Measurements from ENCODE around the gene QKI. TPM values are rescaled to one million over a fixed set of nuclear protein-coding genes. Genes with fewer than 3 reads are reported as not detected.

The QKI gene
- total RNA-seq, 1 experiment from 2014 or later = 64.3 TPM

DNA sequence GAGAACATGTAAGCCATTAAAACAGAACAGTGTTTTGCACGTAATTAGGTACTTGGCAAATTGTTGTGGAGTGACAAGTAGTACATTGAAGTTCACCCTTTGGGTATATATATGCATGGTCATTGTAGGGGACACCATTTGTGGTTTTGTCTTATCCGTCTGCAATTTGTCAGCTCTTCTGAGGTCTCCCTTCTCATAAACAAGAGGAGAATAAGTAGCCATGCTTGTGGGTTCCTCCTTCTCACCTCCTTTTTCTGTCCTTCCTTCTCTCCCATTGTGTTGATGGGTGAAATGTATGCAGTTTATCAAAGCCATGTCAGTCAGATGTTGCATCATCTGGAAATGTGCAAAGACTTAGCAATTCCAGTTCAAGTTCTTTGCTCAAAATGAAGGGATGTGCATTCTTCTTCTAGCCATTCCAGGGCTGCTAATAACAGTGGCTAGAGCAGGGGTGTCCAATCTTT, 70.9 kb downstream of the QKI start:
- Histone ChIP-seq H3K4me3 (ENCODE audit: low read length) (no peak overlapping the region), H3K79me2 (ENCODE audit: low read length) (peaks cover 97% of the 10 kb centered on the region), H4K20me1 (ENCODE audit: low read length) (peaks cover 15% of the 10 kb centered on the region; the same call in 1 of the 2 replicates), H3K9ac (ENCODE audit: low read length) (no peak overlapping the region), H2AFZ (ENCODE audit: low read length) (no peak overlapping the region), H3K9me3 (ENCODE audit: low read length) (no peaks in the 10 kb centered on the region), H3K4me1 (ENCODE audit: insufficient read depth, low read length) (peaks cover 25% of the 10 kb centered on the region), H3K4me2 (ENCODE audit: low read length) (no peak overlapping the region), H3K27me3 (ENCODE audit: low read length) (no peaks in the 10 kb centered on the region), H3K27ac (ENCODE audit: low read length) (no peak overlapping the region), H3K9me2 (replicated peaks; ENCODE audit: low read length) (no peaks in the 10 kb centered on the region), H3K36me3 (ENCODE audit: low read depth, low read length) (peaks cover 4% of the 10 kb centered on the region; the same call in 1 of the 2 replicates), H3F3A (ENCODE audit: low read length, unreplicated experiment) (no peaks in the 10 kb centered on the region)
- ChIA-PET CTCF (no interaction called here), POLR2A (ENCODE audit: unreplicated experiment) (no interaction called here)
- ATAC-seq (no peak), DNase-seq (no peak)
- intact Hi-C loops (cut with micrococcal nuclease) = no loop called here
- BruUV-seq (replicated peaks) = no TSS peak
- TF ChIP-seq EZH2phosphoT487 (IDR thresholded peaks at IDR 0.05; ENCODE audit: borderline replicate concordance, low read length) (no peak), EZH2 (IDR thresholded peaks at IDR 0.05; ENCODE audit: low read length, unreplicated experiment) (no peak)
- TF ChIP-seq, protein P1, sequence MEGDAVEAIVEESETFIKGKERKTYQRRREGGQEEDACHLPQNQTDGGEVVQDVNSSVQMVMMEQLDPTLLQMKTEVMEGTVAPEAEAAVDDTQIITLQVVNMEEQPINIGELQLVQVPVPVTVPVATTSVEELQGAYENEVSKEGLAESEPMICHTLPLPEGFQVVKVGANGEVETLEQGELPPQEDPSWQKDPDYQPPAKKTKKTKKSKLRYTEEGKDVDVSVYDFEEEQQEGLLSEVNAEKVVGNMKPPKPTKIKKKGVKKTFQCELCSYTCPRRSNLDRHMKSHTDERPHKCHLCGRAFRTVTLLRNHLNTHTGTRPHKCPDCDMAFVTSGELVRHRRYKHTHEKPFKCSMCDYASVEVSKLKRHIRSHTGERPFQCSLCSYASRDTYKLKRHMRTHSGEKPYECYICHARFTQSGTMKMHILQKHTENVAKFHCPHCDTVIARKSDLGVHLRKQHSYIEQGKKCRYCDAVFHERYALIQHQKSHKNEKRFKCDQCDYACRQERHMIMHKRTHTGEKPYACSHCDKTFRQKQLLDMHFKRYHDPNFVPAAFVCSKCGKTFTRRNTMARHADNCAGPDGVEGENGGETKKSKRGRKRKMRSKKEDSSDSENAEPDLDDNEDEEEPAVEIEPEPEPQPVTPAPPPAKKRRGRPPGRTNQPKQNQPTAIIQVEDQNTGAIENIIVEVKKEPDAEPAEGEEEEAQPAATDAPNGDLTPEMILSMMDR (conservative IDR thresholded peaks at IDR 0.05; ENCODE audit: low read depth, low read length) = no peak

DNA sequence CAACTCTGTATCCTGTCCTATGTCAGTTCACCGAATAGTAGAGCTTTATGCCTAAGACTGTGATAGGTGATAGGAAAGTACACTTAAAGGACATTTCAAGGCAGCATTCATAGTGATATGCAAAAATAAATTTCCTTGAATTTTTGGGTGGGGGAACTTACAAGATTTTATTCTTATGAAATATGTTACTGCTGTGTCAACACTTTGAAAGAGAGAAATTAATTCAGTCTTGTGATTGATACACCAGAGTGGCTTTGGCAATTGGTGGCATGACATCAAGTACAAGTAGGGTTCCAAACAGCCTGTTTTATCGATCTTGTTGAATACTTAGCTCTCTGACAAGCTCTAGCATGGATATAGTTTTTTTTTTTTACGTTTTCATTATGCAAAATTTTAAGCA, 72.3 kb downstream of the QKI start:
- TF ChIP-seq, protein P1 (conservative IDR thresholded peaks at IDR 0.05; ENCODE audit: low read depth, low read length) = no peak
- TF ChIP-seq EZH2 (IDR thresholded peaks at IDR 0.05; ENCODE audit: low read length, unreplicated experiment) (no peak), EZH2phosphoT487 (IDR thresholded peaks at IDR 0.05; ENCODE audit: borderline replicate concordance, low read length) (no peak)
- peaks cover 97% of the 10 kb centered on the region for H3K79me2 ChIP-seq (ENCODE audit: low read length)
- no peaks in the 10 kb centered on the region for H3K9me3 ChIP-seq (ENCODE audit: low read length)
- H3K36me3 ChIP-seq (ENCODE audit: low read depth, low read length) = peaks cover 4% of the 10 kb centered on the region; the same call in 1 of the 2 replicates
- H3F3A ChIP-seq (ENCODE audit: low read length, unreplicated experiment) = no peaks in the 10 kb centered on the region
- no peak overlapping the region for H3K4me3 ChIP-seq (ENCODE audit: low read length)
- ChIA-PET POLR2A (ENCODE audit: unreplicated experiment) (no interaction called here), CTCF (no interaction called here)
- H3K9ac ChIP-seq (ENCODE audit: low read length) = no peak overlapping the region
- H3K27ac ChIP-seq (ENCODE audit: low read length) = no peak overlapping the region
- BruUV-seq (replicated peaks) = no TSS peak
- H3K4me1 ChIP-seq (ENCODE audit: insufficient read depth, low read length) = peaks cover 38% of the 10 kb centered on the region
- no peak overlapping the region for H3K4me2 ChIP-seq (ENCODE audit: low read length)
- no peak overlapping the region for H2AFZ ChIP-seq (ENCODE audit: low read length)
- intact Hi-C loops (cut with micrococcal nuclease) = no loop called here
- no peaks in the 10 kb centered on the region for H3K9me2 ChIP-seq (replicated peaks; ENCODE audit: low read length)
- peaks cover 18% of the 10 kb centered on the region for H4K20me1 ChIP-seq (ENCODE audit: low read length)
- DNase-seq = no peak
- ATAC-seq = no peak
- H3K27me3 ChIP-seq (ENCODE audit: low read length) = no peaks in the 10 kb centered on the region

DNA sequence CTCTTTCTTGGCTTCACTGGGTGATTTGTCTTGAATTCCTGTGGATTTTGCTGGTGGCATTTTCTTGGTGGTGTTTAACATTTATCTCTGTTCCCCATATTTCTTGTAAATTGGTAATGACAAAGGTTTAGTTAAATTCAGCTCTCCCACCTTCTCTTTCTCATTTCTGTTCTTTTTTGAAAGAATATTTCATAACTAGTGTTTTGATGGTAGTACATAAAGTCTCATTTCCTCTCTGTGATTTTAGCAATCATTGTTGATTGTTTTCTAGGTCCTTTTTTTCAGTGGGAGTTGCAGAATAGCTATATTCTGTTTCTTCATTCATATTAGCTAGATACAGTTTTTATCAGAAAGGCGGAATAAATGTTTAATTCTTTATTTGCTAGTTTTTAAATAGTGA, 73.1 kb downstream of the QKI start:
- Histone ChIP-seq H3K27me3 (ENCODE audit: low read length) (no peaks in the 10 kb centered on the region), H4K20me1 (ENCODE audit: low read length) (peaks cover 21% of the 10 kb centered on the region), H3K9me3 (ENCODE audit: low read length) (no peaks in the 10 kb centered on the region), H3K4me1 (ENCODE audit: insufficient read depth, low read length) (peaks cover 43% of the 10 kb centered on the region), H3K27ac (ENCODE audit: low read length) (no peak overlapping the region), H3K36me3 (ENCODE audit: low read depth, low read length) (peaks cover 4% of the 10 kb centered on the region; the same call in 1 of the 2 replicates), H3K79me2 (ENCODE audit: low read length) (peaks cover 97% of the 10 kb centered on the region), H3K4me3 (ENCODE audit: low read length) (no peak overlapping the region), H2AFZ (ENCODE audit: low read length) (no peak overlapping the region), H3K9me2 (replicated peaks; ENCODE audit: low read length) (no peaks in the 10 kb centered on the region), H3K9ac (ENCODE audit: low read length) (no peak overlapping the region), H3K4me2 (ENCODE audit: low read length) (no peak overlapping the region), H3F3A (ENCODE audit: low read length, unreplicated experiment) (no peaks in the 10 kb centered on the region)
- BruUV-seq (replicated peaks) = no TSS peak
- DNase-seq = no peak
- TF ChIP-seq, protein P1 (conservative IDR thresholded peaks at IDR 0.05; ENCODE audit: low read depth, low read length) = no peak
- TF ChIP-seq EZH2phosphoT487 (IDR thresholded peaks at IDR 0.05; ENCODE audit: borderline replicate concordance, low read length) (no peak), EZH2 (IDR thresholded peaks at IDR 0.05; ENCODE audit: low read length, unreplicated experiment) (no peak)
- intact Hi-C loops (cut with micrococcal nuclease) = no loop called here
- CTCF ChIA-PET = no interaction called here
- POLR2A ChIA-PET (ENCODE audit: unreplicated experiment) = no interaction called here
- ATAC-seq = no peak

Data from PC-3 (cell line).